B cell (primary cell): ENCODE measurements around the gene MYL5. TPM values are rescaled to one million over a fixed set of nuclear protein-coding genes. Genes with fewer than 3 reads are reported as not detected.

ENCODE experiments used
- ATAC-seq: fragments of 200-7000 bp; cut with Tn5 transposase; one replicate; pipeline ENCODE4 v1.10.0; 2021; ENCODE audit warnings: low read depth, mild to moderate bottlenecking, moderate number of reproducible peaks, moderate library complexity
- CTCF ChIA-PET: fragments of 350-600 bp; sonication (Branson Sonifier 250); formaldehyde crosslinking; loops from one replicate; lab custom pipeline; 2021; ENCODE audit warnings: antibody characterized with exemption, inconsistent platforms; lab: Charles Lee
- POLR2A ChIA-PET: fragments of 350-600 bp; sonication (Branson Sonifier 250); formaldehyde crosslinking; loops from one replicate; lab custom pipeline; 2021; ENCODE audit warnings: antibody characterized with exemption; lab: Charles Lee
- DNase-seq: peaks from one replicate; pipeline ENCODE4 v3.0.0; 2013
- H2AFZ ChIP-seq: 2 replicates; pipeline ENCODE4 v1.6.1; 2012; ENCODE audit warnings: mild to moderate bottlenecking, low read depth, low read length; ENCODE audit not compliant: insufficient read depth, poor library complexity, severe bottlenecking
- H3K27ac ChIP-seq, 2 donors: 1 replicate in 1 of 2; 2 replicates in 1 of 2; pipeline ENCODE4 v1.5.1; 2012 to 2013; ENCODE audit warnings: low read length in 2 of 2, mild to moderate bottlenecking in 2 of 2, moderate library complexity in 1 of 2
- H3K27me3 ChIP-seq, 4 experiments: fragments of 200-600 bp in 1 of 4; sonication (generic) in 1 of 4; replicated peaks in 1 of 4; 1 replicate in 2 of 4; 2 replicates in 2 of 4; pipeline versions ENCODE4 v1.6.1 to v1.7.0; 2013 to 2016; ENCODE audit warnings: low read length in 3 of 4, mild to moderate bottlenecking in 2 of 4, mixed read lengths in 1 of 4, moderate library complexity in 1 of 4; ENCODE audit not compliant: insufficient read depth in 4 of 4, control insufficient read depth in 3 of 4; ENCODE audit errors: control extremely low read depth in 1 of 4
- H3K36me3 ChIP-seq, 2 experiments: replicated peaks in 1 of 2; 1 replicate in 1 of 2; 2 replicates in 1 of 2; pipeline versions ENCODE4 v1.6.1 to v1.7.1; 2013; ENCODE audit warnings: low read length in 1 of 2; ENCODE audit not compliant: insufficient read depth in 2 of 2, control insufficient read depth in 1 of 2; ENCODE audit errors: control extremely low read depth in 1 of 2, extremely low read depth in 1 of 2
- H3K4me1 ChIP-seq, 2 donors: fragments of 200-600 bp in 1 of 2; sonication (generic) in 1 of 2; 1 replicate in 1 of 2; 2 replicates in 1 of 2; pipeline versions ENCODE4 v1.5.1 to v1.6.1; 2013 to 2017; ENCODE audit warnings: low read length in 2 of 2; ENCODE audit not compliant: control insufficient read depth in 2 of 2, insufficient read depth in 2 of 2
- H3K4me2 ChIP-seq: replicated peaks from 2 replicates; pipeline ENCODE3; 2012; ENCODE audit warnings: mild to moderate bottlenecking, low read depth, low read length; ENCODE audit not compliant: poor library complexity, severe bottlenecking
- H3K4me3 ChIP-seq, 5 experiments: fragments of 200-600 bp in 1 of 5; sonication (generic) in 1 of 5; 1 replicate in 3 of 5; 2 replicates in 2 of 5; pipeline versions ENCODE4 v1.5.1 to v1.7.0; 2011 to 2016; ENCODE audit warnings: low read length in 4 of 5, mild to moderate bottlenecking in 4 of 5, low read depth in 2 of 5, control low read depth in 1 of 5, moderate library complexity in 1 of 5; ENCODE audit not compliant: insufficient read depth in 1 of 5; ENCODE audit errors: control extremely low read depth in 1 of 5, extremely low read depth in 1 of 5
- H3K79me2 ChIP-seq: fragments of 200-600 bp; sonication (generic); one replicate; pipeline ENCODE4 v1.6.0; 2016; ENCODE audit warnings: low read length; ENCODE audit not compliant: control insufficient read depth, insufficient read depth
- H3K9ac ChIP-seq: fragments of 200-600 bp; sonication (generic); 2 replicates; pipeline ENCODE4 v1.6.1; 2017; ENCODE audit warnings: mild to moderate bottlenecking, low read length, moderate library complexity
- H3K9me3 ChIP-seq, 3 donors: one replicate each; pipeline versions ENCODE4 v1.6.1 to v1.7.1; 2013; ENCODE audit warnings: low read length in 2 of 3; ENCODE audit not compliant: control insufficient read depth in 2 of 3, insufficient read depth in 1 of 3; ENCODE audit errors: control extremely low read depth in 1 of 3
- H4K20me1 ChIP-seq: 2 replicates; pipeline ENCODE4 v1.6.0; 2012; ENCODE audit warnings: mild to moderate bottlenecking, low read length; ENCODE audit not compliant: insufficient read depth, control insufficient read depth, poor library complexity, severe bottlenecking
- H3K27ac Mint-ChIP-seq: one replicate; pipeline ENCODE4 v1.8.0; 2021; ENCODE audit warnings: mixed read lengths
- H3K27me3 Mint-ChIP-seq: one replicate; pipeline ENCODE4 v1.8.0; 2021; ENCODE audit warnings: mixed read lengths
- H3K4me1 Mint-ChIP-seq: one replicate; pipeline ENCODE4 v1.8.0; 2021; ENCODE audit warnings: mixed read lengths
- H3K4me3 Mint-ChIP-seq: one replicate; pipeline ENCODE4 v1.8.0; 2021; ENCODE audit warnings: mixed read lengths
- H3K9me3 Mint-ChIP-seq: one replicate; pipeline ENCODE4 v1.8.0; 2022; ENCODE audit warnings: mixed read lengths; ENCODE audit not compliant: insufficient read depth
- EZH2 ChIP-seq: IDR thresholded peaks from 2 replicates; pipeline ENCODE4 v1.6.1; 2012; ENCODE audit warnings: borderline replicate concordance, low read depth, mild to moderate bottlenecking, moderate library complexity, low read length; ENCODE audit not compliant: insufficient read depth, poor library complexity, severe bottlenecking
- WGBS: methylation state at CpG from one replicate; pipeline ENCODE4 v1.1.5; 2013; ENCODE audit warnings: missing lambda C conversion rate; ENCODE audit not compliant: insufficient coverage; 5-methylcytosine and 5-hydroxymethylcytosine counted together
- intact Hi-C: fragments of 100-400 bp; cut with micrococcal nuclease; formaldehyde crosslinking; loops from one replicate; pipeline ENCODE4 v1.10.0; 2022
- polyA plus RNA-seq: library from polyadenylated mRNA; depleted of rRNA; stranded (reverse); fragments of >200 nt; gene quantifications from 2 replicates; pipeline ENCODE4 v1.2.3, GENCODE V29; 2012
- total RNA-seq, 2 donors: library from RNA; stranded (reverse); fragments of 120-200 nt in 1 of 2; gene quantifications; 1 replicate in 1 of 2; 2 replicates in 1 of 2; pipeline versions ENCODE4 v1.2.3 to v1.2.4, GENCODE V29; 2013 to 2022
- TF ChIP-seq, protein P1 (sequence below): fragments of 200-600 bp; IDR thresholded peaks from one replicate; pipeline ENCODE4 v1.8.0; 2022; ENCODE audit warnings: antibody characterized with exemption, mild to moderate bottlenecking

Gene MYL5
- total and polyA plus RNA-seq, 2 donors (not counting 1 experiment from before 2014, with no cell fraction given), result 16.9 to 38.3 TPM

DNA sequence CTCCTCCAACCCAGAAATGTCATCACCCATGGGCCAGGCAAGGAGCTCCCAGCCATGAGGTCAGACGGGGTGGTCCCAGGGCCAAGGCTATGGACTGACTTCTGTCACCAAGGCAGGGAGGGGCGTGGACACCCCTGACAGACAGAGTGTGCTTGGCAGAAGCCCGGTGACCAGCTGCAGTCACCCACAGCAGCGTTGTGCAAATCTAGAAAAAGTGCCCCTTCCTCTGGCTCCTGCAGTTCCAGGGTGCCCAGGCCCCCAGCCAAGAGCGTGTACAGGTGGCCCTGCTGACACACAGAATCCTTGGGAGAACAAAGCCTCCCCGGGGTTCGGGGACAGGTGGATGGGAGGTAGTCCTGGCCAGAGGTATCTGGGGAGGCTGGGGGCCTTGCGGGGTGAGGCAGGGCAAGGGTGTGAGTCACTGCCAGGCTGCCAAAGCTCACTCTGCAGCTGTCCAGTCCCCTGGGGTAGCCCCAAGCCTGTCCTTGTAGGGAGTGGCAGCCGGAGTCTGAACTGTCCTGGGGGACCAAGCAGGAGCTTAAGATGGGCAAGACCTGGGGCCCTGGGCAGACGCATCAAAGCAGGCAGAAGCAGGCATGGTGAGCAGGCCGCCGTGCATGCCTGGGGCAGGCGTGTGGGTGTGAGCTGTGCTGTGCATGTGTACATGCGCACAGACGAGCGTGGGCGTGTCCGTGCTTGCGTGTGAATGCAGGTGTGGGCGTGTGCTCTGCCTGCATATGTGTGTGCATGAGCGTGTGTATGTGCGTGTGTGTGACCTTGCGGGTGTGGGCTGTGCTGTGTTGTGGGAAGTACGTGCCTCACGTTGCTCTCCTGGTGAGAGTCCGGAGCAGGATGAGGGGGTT is 3.3 kb downstream of the MYL5 start:
- DNase-seq, result peak; percentile 28
- WGBS, result 83% methylated on average over 25 of the region's 26 CpGs
- Mint-ChIP-seq H3K27ac (peak overlapping the region; percentile 65), H3K27me3 (no peaks in the 10 kb centered on the region), H3K4me1 (peaks cover 37% of the 10 kb centered on the region), H3K9me3 (no peaks in the 10 kb centered on the region), H3K4me3 (peak overlapping the region; percentile 44)
- ATAC-seq, result no peak
- ChIA-PET POLR2A (no interaction called here), CTCF (interaction anchor here (1.1 kb wide), 1 partner anchor 22 kb away, joined by 5 read pairs; no protein-coding TSS in a partner anchor)
- no peak overlapping the region for H3K27ac ChIP-seq
- peaks cover 0 to 10% (median 0%) of the 10 kb centered on the region in 3 donors for H3K9me3 ChIP-seq
- peaks cover 22% of the 10 kb centered on the region for H3K79me2 ChIP-seq
- H2AFZ ChIP-seq, result no peak overlapping the region
- intact Hi-C loops, result loop anchor here (10.0 kb wide), 1 partner anchor 607 kb away; the partner anchor contains the start of gene MAEA
- TF ChIP-seq, protein P1, sequence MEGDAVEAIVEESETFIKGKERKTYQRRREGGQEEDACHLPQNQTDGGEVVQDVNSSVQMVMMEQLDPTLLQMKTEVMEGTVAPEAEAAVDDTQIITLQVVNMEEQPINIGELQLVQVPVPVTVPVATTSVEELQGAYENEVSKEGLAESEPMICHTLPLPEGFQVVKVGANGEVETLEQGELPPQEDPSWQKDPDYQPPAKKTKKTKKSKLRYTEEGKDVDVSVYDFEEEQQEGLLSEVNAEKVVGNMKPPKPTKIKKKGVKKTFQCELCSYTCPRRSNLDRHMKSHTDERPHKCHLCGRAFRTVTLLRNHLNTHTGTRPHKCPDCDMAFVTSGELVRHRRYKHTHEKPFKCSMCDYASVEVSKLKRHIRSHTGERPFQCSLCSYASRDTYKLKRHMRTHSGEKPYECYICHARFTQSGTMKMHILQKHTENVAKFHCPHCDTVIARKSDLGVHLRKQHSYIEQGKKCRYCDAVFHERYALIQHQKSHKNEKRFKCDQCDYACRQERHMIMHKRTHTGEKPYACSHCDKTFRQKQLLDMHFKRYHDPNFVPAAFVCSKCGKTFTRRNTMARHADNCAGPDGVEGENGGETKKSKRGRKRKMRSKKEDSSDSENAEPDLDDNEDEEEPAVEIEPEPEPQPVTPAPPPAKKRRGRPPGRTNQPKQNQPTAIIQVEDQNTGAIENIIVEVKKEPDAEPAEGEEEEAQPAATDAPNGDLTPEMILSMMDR, result no peak
- no peak for TF ChIP-seq EZH2
- peaks cover 4% of the 10 kb centered on the region for H4K20me1 ChIP-seq
- H3K4me1 ChIP-seq, result peaks cover 38 to 50% of the 10 kb centered on the region in 2 donors
- H3K9ac ChIP-seq, result no peak overlapping the region
- peaks cover 0 to 2% (median 0%) of the 10 kb centered on the region in 4 experiments for H3K27me3 ChIP-seq
- no peaks in the 10 kb centered on the region for H3K36me3 ChIP-seq
- no peak overlapping the region for H3K4me2 ChIP-seq
- no peak overlapping the region for H3K4me3 ChIP-seq
